ENCODE results near the gene CLGN. TPM values are rescaled to one million over a fixed set of nuclear protein-coding genes. Genes with fewer than 3 reads are reported as not detected.
A peak's percentile ranks its signal among the peaks of the same experiment; 100 is the strongest.

CLGN gene
- total and polyA plus RNA-seq, 12 donors, result 21.6 to 125 (median 66.9) TPM

GRCh38 chr4:140382732-140383131 lies 44.7 kb downstream of the CLGN start:
- Histone ChIP-seq H3K9me3 (no peaks in the 10 kb centered on the region), H3K36me3 (peaks cover 0 to 45% (median 8%) of the 10 kb centered on the region in 9 donors), H3K4me1 (peaks cover 0 to 22% (median 12%) of the 10 kb centered on the region in 9 donors), H3K27ac (peak overlapping the region in 1 of 10 donors; percentile 11), H3K4me3 (no peak overlapping the region), H3K27me3 (no peaks in the 10 kb centered on the region)
- DNase-seq (no peak), ATAC-seq (no peak)
- no peak for TF ChIP-seq CTCF (IDR thresholded peaks at IDR 0.05)
- intact Hi-C loops (cut with DNase I), result loop anchor here in 1 of 10 donors (10.0 kb wide), 1 partner anchor 142 kb away; the partner anchor contains the start of gene ELMOD2

DNA sequence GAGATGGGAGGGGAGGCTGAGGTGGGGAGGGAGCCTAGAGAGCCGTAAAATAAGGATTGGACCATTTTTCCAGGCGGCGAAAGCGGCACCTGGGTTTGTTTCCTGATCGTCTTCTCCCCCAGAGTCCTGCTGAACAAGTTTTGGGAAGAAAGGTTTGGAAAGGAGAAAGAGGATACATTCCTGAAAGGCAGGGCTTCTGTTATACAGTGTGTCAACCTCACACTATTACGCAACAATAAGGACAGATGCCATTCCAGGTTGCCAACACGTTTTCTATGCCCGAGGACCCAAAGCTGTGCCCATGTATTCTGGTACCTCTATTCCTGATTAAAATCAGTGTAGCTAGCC lies 53.3 kb downstream of the CLGN start:
- H3K9me3 ChIP-seq, result no peaks in the 10 kb centered on the region
- H3K36me3 ChIP-seq, result peaks cover 0 to 4% (median 0%) of the 10 kb centered on the region in 9 donors
- H3K27me3 ChIP-seq, result no peaks in the 10 kb centered on the region
- peak overlapping the region; percentile 72 to 96 (median 85) for H3K4me3 ChIP-seq
- H3K27ac ChIP-seq, result peak overlapping the region; percentile 84 to 97 (median 94)
- WGBS, 2 donors, result 2 to 5% methylated on average over 8 of the region's 8 CpGs
- no peak for TF ChIP-seq CTCF (IDR thresholded peaks at IDR 0.05)
- intact Hi-C loops (cut with DNase I), result loop anchor here in 6 of 10 donors (5.0 to 10.0 kb wide), 5 partner anchors 53 to 383 kb away; partner anchors contain the start of genes ELMOD2 (in 3 of the 6), TBC1D9 (in 2 of the 6) and CLGN (in 1 of the 6)
- H3K4me1 ChIP-seq, result peaks cover 0 to 58% (median 42%) of the 10 kb centered on the region in 9 donors
- ATAC-seq (peak in 1 of 8 donors; percentile 14), DNase-seq (no peak)

- intact Hi-C loops (cut with DNase I), result loop anchor here in 6 of 10 donors (5.0 to 10.0 kb wide), 5 partner anchors 54 to 384 kb away; partner anchors contain the start of genes ELMOD2 (in 3 of the 6), TBC1D9 (in 2 of the 6) and CLGN (in 1 of the 6)
- peak; percentile 98 to 99 for DNase-seq
- no peaks in the 10 kb centered on the region for H3K36me3 ChIP-seq
- H3K9me3 ChIP-seq, result no peaks in the 10 kb centered on the region
- peak; percentile 98 to 100 (median 99) for ATAC-seq
- peak within 1 kb of the TSS; percentile 84 to 97 (median 94) for H3K27ac ChIP-seq
- no peak for TF ChIP-seq CTCF (IDR thresholded peaks at IDR 0.05)
- 0% methylated on average over 60 to 63 of the region's 63 CpGs for WGBS, 2 donors
- H3K4me3 ChIP-seq, result peak within 1 kb of the TSS; percentile 72 to 96 (median 85)
- no peaks in the 10 kb centered on the region for H3K27me3 ChIP-seq
- H3K4me1 ChIP-seq, result peaks cover 0 to 53% (median 42%) of the 10 kb centered on the region in 9 donors
Observed at GRCh38 chr4:140373328-140374129, 53.9 kb downstream of the CLGN start, which contains the start of gene SCOC. SCOC (plus strand) TSS chr4:140373646; CDS start chr4:140379171, 5,525 bp downstream.

DNA sequence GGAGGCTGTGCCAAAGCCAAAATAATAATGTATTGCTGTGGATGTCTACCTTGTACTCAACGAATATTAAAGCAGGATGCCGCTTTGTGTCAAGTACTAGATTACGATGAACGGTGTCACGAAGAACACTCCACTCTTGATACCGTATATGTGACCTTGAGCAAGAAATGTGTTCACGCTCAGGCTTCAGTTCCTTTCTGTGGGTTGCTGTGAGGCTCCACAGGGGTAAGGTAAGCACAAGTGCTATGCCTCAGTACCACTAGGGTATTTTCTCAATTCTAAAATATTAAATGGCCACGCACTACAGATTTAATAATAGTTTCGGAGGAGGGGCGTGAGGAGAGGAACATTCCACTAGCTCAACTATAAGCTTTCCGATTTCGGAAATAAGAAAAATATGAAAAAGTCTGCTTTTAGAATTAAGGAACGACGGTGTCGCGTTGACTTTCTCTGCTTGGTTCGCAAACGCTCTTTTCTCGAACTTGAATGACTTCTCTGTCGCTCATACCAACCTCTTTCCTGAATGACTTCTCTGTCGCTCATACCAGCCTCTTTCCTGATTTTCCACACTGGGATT lies 54.6 kb downstream of the CLGN start:
- Histone ChIP-seq H3K4me3 (peak overlapping the region; percentile 39 to 96 (median 85)), H3K36me3 (no peaks in the 10 kb centered on the region), H3K27ac (peak overlapping the region in 9 of 10 donors; percentile 64 to 97 (median 94)), H3K4me1 (peaks cover 0 to 46% (median 40%) of the 10 kb centered on the region in 9 donors), H3K27me3 (no peaks in the 10 kb centered on the region), H3K9me3 (no peaks in the 10 kb centered on the region)
- peak in 3 of 9 donors; percentile 7 to 35 (median 34) for TF ChIP-seq CTCF (IDR thresholded peaks at IDR 0.05)
- intact Hi-C loops (cut with DNase I), result loop anchor here in 6 of 10 donors (5.0 to 10.0 kb wide), 5 partner anchors 54 to 384 kb away; partner anchors contain the start of genes ELMOD2 (in 3 of the 6), TBC1D9 (in 2 of the 6) and CLGN (in 1 of the 6)
- peak in 5 of 8 donors; percentile 19 to 50 (median 38) for ATAC-seq
- 1% methylated on average over 21 of the region's 21 CpGs for WGBS, 2 donors
- DNase-seq, result no peak
